GM23338 (cell line): ENCODE data around the gene FBRSL1. TPM values are rescaled to one million over a fixed set of nuclear protein-coding genes. Genes with fewer than 3 reads are reported as not detected.

Experiments
- ATAC-seq: fragments of 200-7000 bp; cut with Tn5 transposase; 3 replicates; pipeline ENCODE4 v1.9.1; 2020
- DNase-seq: peaks from one replicate; pipeline ENCODE4 v3.0.0-alpha.2; 2015; ENCODE audit warnings: low spot score
- H2AFZ ChIP-seq: fragments of 200-600 bp; sonication (generic); 2 replicates; pipeline ENCODE4 v1.8.0; 2016; ENCODE audit warnings: antibody characterized with exemption, mild to moderate bottlenecking, moderate library complexity
- H3F3A ChIP-seq: fragments of 200-600 bp; sonication (generic); replicated peaks from 2 replicates; pipeline ENCODE4 v1.8.0; 2017; ENCODE audit warnings: antibody characterized with exemption, mixed run types, low read depth
- H3K27ac ChIP-seq: fragments of 200-600 bp; sonication (generic); 2 replicates; pipeline ENCODE4 v1.6.1; 2016; ENCODE audit warnings: low read depth
- H3K27me3 ChIP-seq: fragments of 200-600 bp; sonication (generic); 2 replicates; pipeline ENCODE4 v1.8.0; 2016; ENCODE audit warnings: mild to moderate bottlenecking, mixed run types, moderate library complexity; ENCODE audit not compliant: insufficient read depth
- H3K36me3 ChIP-seq: fragments of 200-600 bp; sonication (generic); 2 replicates; pipeline ENCODE4 v1.8.0; 2016; ENCODE audit warnings: mild to moderate bottlenecking; ENCODE audit not compliant: insufficient read depth
- H3K4me1 ChIP-seq: fragments of 200-600 bp; sonication (generic); 2 replicates; pipeline ENCODE4 v1.8.0; 2016; ENCODE audit warnings: mild to moderate bottlenecking, moderate library complexity; ENCODE audit not compliant: insufficient read depth
- H3K4me2 ChIP-seq: fragments of 200-600 bp; sonication (generic); 2 replicates; pipeline ENCODE4 v1.7.1; 2017; ENCODE audit warnings: mixed run types
- H3K4me3 ChIP-seq: fragments of 200-600 bp; sonication (generic); 2 replicates; pipeline ENCODE4 v1.6.1; 2016; ENCODE audit warnings: mixed run types
- H3K79me2 ChIP-seq: fragments of 200-600 bp; sonication (generic); replicated peaks from 2 replicates; pipeline ENCODE4 v1.8.0; 2017; ENCODE audit warnings: mild to moderate bottlenecking; ENCODE audit not compliant: insufficient read depth
- H3K9me2 ChIP-seq: fragments of 200-600 bp; sonication (generic); 2 replicates; pipeline ENCODE4 v1.8.0; 2017; ENCODE audit not compliant: insufficient read depth
- H4K20me1 ChIP-seq: fragments of 200-600 bp; sonication (generic); replicated peaks from 2 replicates; pipeline ENCODE4 v1.8.0; 2017; ENCODE audit warnings: mild to moderate bottlenecking; ENCODE audit not compliant: insufficient read depth
- H3K27ac Mint-ChIP-seq: 2 replicates; pipeline ENCODE4 v1.8.0; 2020; ENCODE audit warnings: inconsistent platforms, mild to moderate bottlenecking, moderate library complexity, mixed read lengths
- H3K27me3 Mint-ChIP-seq: 3 replicates; pipeline ENCODE4 v1.8.0; 2022; ENCODE audit warnings: low read depth, mild to moderate bottlenecking, moderate library complexity, mixed read lengths, inconsistent platforms; ENCODE audit not compliant: insufficient read depth, poor library complexity
- H3K36me3 Mint-ChIP-seq: 3 replicates; pipeline ENCODE4 v1.8.0; 2021; ENCODE audit warnings: low read depth, mild to moderate bottlenecking, inconsistent platforms, moderate library complexity, mixed read lengths
- H3K4me1 Mint-ChIP-seq: 3 replicates; pipeline ENCODE4 v1.8.0; 2020; ENCODE audit warnings: mild to moderate bottlenecking, inconsistent platforms, mixed read lengths
- H3K4me3 Mint-ChIP-seq: 3 replicates; pipeline ENCODE4 v1.8.0; 2021; ENCODE audit warnings: moderate library complexity, mild to moderate bottlenecking, inconsistent platforms, mixed read lengths
- H3K9me3 Mint-ChIP-seq: 3 replicates; pipeline ENCODE4 v1.8.0; 2020; ENCODE audit warnings: moderate library complexity, mild to moderate bottlenecking, inconsistent platforms, mixed read lengths
- CREB1 ChIP-seq: fragments of 250-450 bp; sonication (Bioruptor Pico); IDR thresholded peaks from 2 replicates; pipeline ENCODE4 v1.5.0; 2020; ENCODE audit warnings: low read depth, mild to moderate bottlenecking, moderate library complexity
- EZH2phosphoT487 ChIP-seq: fragments of 200-600 bp; sonication (generic); IDR thresholded peaks from one replicate; pipeline ENCODE4 v1.8.1; 2018; ENCODE audit warnings: antibody characterized with exemption; ENCODE audit not compliant: unreplicated experiment
- NANOG ChIP-seq: IDR thresholded peaks from 2 replicates; pipeline ENCODE4 v1.6.1; 2016; ENCODE audit warnings: antibody characterized with exemption, borderline replicate concordance
- polyA plus RNA-seq: library from polyadenylated mRNA; unstranded; fragments of >200 nt; fragmentation: Nextera tagmentation; extraction: Ambion mirVana; gene quantifications from 2 replicates; pipeline ENCODE4 v1.2.1, GENCODE V29; 2016
- total RNA-seq: library from RNA; depleted of rRNA; stranded (reverse); fragments of >200 nt; shearing (Covaris generic); gene quantifications from 2 replicates; pipeline ENCODE4 v1.2.3, GENCODE V29; 2014
- TF ChIP-seq, protein P1 (sequence below): fragments of 250-450 bp; sonication (Bioruptor Pico); IDR thresholded peaks from 2 replicates; pipeline ENCODE4 v1.5.0; 2020; ENCODE audit warnings: mild to moderate bottlenecking, moderate library complexity
- TF ChIP-seq, protein P2 (sequence below), 2 experiments: fragments of 200-600 bp in 1 of 2; sonication (generic) in 1 of 2; conservative IDR thresholded peaks; 2 replicates each; pipeline versions ENCODE4 v1.5.1 to v1.6.1; 2016 to 2017; ENCODE audit warnings: antibody characterized with exemption in 2 of 2, low read depth in 2 of 2, mild to moderate bottlenecking in 2 of 2, moderate library complexity in 1 of 2
- TF ChIP-seq, protein P3 (sequence below): IDR thresholded peaks from one replicate; pipeline ENCODE4 v1.6.1; 2018; ENCODE audit warnings: antibody characterized with exemption; ENCODE audit not compliant: unreplicated experiment
- TF ChIP-seq, protein P4 (sequence below): IDR thresholded peaks from 2 replicates; pipeline ENCODE4 v1.6.1; 2016; ENCODE audit warnings: antibody characterized with exemption

The FBRSL1 gene
- total and polyA plus RNA-seq, 2 experiments from 2014 or later = 37.8 to 89.8 TPM

DNA sequence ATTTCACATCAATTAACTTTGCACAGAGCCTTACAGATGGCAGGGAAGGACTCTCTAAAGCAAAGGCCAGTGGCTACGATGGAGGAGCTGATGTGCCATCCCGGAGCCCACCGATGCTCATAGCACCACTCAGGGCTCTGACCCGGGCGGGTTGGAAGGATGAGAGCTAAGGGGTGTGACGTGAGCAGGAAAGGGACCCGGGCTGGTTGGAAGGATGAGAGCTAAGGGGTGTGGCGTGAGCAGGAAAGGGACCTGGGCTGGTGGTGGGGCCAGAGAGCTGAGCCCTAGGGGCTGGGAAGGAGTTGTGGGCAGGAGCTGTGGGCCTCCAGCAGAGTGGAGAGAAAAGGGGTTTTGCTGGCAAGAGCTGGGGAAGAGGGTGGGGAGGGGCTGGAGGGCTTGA, 3.8 kb upstream of the FBRSL1 start (continued):
- TF ChIP-seq, protein P1, sequence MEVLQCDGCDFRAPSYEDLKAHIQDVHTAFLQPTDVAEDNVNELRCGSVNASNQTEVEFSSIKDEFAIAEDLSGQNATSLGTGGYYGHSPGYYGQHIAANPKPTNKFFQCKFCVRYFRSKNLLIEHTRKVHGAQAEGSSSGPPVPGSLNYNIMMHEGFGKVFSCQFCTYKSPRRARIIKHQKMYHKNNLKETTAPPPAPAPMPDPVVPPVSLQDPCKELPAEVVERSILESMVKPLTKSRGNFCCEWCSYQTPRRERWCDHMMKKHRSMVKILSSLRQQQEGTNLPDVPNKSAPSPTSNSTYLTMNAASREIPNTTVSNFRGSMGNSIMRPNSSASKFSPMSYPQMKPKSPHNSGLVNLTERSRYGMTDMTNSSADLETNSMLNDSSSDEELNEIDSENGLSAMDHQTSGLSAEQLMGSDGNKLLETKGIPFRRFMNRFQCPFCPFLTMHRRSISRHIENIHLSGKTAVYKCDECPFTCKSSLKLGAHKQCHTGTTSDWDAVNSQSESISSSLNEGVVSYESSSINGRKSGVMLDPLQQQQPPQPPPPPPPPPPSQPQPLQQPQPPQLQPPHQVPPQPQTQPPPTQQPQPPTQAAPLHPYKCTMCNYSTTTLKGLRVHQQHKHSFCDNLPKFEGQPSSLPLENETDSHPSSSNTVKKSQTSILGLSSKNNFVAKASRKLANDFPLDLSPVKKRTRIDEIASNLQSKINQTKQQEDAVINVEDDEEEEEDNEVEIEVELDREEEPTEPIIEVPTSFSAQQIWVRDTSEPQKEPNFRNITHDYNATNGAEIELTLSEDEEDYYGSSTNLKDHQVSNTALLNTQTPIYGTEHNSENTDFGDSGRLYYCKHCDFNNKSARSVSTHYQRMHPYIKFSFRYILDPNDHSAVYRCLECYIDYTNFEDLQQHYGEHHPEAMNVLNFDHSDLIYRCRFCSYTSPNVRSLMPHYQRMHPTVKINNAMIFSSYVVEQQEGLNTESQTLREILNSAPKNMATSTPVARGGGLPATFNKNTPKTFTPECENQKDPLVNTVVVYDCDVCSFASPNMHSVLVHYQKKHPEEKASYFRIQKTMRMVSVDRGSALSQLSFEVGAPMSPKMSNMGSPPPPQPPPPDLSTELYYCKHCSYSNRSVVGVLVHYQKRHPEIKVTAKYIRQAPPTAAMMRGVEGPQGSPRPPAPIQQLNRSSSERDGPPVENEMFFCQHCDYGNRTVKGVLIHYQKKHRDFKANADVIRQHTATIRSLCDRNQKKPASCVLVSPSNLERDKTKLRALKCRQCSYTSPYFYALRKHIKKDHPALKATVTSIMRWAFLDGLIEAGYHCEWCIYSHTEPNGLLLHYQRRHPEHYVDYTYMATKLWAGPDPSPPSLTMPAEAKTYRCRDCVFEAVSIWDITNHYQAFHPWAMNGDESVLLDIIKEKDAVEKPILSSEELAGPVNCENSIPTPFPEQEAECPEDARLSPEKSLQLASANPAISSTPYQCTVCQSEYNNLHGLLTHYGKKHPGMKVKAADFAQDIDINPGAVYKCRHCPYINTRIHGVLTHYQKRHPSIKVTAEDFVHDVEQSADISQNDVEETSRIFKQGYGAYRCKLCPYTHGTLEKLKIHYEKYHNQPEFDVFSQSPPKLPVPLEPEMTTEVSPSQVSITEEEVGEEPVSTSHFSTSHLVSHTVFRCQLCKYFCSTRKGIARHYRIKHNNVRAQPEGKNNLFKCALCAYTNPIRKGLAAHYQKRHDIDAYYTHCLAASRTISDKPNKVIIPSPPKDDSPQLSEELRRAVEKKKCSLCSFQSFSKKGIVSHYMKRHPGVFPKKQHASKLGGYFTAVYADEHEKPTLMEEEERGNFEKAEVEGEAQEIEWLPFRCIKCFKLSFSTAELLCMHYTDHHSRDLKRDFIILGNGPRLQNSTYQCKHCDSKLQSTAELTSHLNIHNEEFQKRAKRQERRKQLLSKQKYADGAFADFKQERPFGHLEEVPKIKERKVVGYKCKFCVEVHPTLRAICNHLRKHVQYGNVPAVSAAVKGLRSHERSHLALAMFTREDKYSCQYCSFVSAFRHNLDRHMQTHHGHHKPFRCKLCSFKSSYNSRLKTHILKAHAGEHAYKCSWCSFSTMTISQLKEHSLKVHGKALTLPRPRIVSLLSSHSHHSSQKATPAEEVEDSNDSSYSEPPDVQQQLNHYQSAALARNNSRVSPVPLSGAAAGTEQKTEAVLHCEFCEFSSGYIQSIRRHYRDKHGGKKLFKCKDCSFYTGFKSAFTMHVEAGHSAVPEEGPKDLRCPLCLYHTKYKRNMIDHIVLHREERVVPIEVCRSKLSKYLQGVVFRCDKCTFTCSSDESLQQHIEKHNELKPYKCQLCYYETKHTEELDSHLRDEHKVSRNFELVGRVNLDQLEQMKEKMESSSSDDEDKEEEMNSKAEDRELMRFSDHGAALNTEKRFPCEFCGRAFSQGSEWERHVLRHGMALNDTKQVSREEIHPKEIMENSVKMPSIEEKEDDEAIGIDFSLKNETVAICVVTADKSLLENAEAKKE (CRISPR knock-in tag) = no peak
- TF ChIP-seq, protein P2, sequence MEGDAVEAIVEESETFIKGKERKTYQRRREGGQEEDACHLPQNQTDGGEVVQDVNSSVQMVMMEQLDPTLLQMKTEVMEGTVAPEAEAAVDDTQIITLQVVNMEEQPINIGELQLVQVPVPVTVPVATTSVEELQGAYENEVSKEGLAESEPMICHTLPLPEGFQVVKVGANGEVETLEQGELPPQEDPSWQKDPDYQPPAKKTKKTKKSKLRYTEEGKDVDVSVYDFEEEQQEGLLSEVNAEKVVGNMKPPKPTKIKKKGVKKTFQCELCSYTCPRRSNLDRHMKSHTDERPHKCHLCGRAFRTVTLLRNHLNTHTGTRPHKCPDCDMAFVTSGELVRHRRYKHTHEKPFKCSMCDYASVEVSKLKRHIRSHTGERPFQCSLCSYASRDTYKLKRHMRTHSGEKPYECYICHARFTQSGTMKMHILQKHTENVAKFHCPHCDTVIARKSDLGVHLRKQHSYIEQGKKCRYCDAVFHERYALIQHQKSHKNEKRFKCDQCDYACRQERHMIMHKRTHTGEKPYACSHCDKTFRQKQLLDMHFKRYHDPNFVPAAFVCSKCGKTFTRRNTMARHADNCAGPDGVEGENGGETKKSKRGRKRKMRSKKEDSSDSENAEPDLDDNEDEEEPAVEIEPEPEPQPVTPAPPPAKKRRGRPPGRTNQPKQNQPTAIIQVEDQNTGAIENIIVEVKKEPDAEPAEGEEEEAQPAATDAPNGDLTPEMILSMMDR (conservative IDR thresholded peaks at IDR 0.05; ENCODE audit: low read depth in 2 of 2) = no peak

DNA sequence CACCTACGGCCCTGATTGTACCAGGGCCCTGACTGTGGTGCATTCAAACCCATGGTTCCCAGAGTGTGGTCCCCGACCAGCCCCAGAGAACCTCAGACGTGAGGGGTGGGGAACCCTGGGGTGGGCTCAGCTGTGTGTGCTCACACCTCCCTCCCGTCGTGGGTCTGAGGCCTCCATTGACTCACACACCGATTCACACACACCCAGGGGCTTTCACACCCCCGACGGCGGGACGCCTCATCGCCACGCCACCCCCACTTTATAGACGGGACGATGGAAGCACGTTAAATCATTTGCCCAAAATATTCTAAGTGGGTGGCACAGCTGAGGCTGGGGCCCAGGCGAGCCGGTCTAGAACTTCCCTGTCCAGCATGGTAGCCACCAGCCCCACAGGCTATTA, 3.4 kb upstream of the FBRSL1 start:
- Mint-ChIP-seq H3K36me3 (no peaks in the 10 kb centered on the region), H3K27me3 (peaks cover 54% of the 10 kb centered on the region), H3K4me1 (peaks cover 19% of the 10 kb centered on the region; the same call in 2 of the 3 replicates), H3K4me3 (no peak overlapping the region), H3K27ac (no peak overlapping the region), H3K9me3 (no peaks in the 10 kb centered on the region)
- peaks cover 7% of the 10 kb centered on the region for H3K4me1 ChIP-seq
- DNase-seq (no peak), ATAC-seq (no peak)
- H3K9me2 ChIP-seq = no peaks in the 10 kb centered on the region
- H4K20me1 ChIP-seq = peaks cover 8% of the 10 kb centered on the region
- no peak for TF ChIP-seq CREB1
- TF ChIP-seq, protein P3, sequence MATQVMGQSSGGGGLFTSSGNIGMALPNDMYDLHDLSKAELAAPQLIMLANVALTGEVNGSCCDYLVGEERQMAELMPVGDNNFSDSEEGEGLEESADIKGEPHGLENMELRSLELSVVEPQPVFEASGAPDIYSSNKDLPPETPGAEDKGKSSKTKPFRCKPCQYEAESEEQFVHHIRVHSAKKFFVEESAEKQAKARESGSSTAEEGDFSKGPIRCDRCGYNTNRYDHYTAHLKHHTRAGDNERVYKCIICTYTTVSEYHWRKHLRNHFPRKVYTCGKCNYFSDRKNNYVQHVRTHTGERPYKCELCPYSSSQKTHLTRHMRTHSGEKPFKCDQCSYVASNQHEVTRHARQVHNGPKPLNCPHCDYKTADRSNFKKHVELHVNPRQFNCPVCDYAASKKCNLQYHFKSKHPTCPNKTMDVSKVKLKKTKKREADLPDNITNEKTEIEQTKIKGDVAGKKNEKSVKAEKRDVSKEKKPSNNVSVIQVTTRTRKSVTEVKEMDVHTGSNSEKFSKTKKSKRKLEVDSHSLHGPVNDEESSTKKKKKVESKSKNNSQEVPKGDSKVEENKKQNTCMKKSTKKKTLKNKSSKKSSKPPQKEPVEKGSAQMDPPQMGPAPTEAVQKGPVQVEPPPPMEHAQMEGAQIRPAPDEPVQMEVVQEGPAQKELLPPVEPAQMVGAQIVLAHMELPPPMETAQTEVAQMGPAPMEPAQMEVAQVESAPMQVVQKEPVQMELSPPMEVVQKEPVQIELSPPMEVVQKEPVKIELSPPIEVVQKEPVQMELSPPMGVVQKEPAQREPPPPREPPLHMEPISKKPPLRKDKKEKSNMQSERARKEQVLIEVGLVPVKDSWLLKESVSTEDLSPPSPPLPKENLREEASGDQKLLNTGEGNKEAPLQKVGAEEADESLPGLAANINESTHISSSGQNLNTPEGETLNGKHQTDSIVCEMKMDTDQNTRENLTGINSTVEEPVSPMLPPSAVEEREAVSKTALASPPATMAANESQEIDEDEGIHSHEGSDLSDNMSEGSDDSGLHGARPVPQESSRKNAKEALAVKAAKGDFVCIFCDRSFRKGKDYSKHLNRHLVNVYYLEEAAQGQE = no peak
- TF ChIP-seq, protein P4, sequence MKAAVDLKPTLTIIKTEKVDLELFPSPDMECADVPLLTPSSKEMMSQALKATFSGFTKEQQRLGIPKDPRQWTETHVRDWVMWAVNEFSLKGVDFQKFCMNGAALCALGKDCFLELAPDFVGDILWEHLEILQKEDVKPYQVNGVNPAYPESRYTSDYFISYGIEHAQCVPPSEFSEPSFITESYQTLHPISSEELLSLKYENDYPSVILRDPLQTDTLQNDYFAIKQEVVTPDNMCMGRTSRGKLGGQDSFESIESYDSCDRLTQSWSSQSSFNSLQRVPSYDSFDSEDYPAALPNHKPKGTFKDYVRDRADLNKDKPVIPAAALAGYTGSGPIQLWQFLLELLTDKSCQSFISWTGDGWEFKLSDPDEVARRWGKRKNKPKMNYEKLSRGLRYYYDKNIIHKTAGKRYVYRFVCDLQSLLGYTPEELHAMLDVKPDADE = no peak
- no peak for TF ChIP-seq EZH2phosphoT487
- no peak for TF ChIP-seq NANOG
- no peak overlapping the region for H3K27ac ChIP-seq
- no peak overlapping the region for H2AFZ ChIP-seq
- 0 out of 2 replicates have a peak, but pooled peaks cover 8% of the 10 kb centered on the region for H3F3A ChIP-seq
- H3K36me3 ChIP-seq = no peaks in the 10 kb centered on the region
- H3K4me2 ChIP-seq = no peak overlapping the region
- no peak overlapping the region for H3K4me3 ChIP-seq
- H3K79me2 ChIP-seq = peaks cover 9% of the 10 kb centered on the region
- peaks cover 78% of the 10 kb centered on the region for H3K27me3 ChIP-seq
